SU-DHL-6 (cell line): ENCODE measurements around the gene GLIPR2.
"Not testable (repeated sequence)": the region's sequence is repeated elsewhere in the genome, so short reads cannot be mapped to it uniquely, and the experiment has no call there.

Source experiments
- EZH2phosphoT487 ChIP-seq: fragments of 200-600 bp; sonication (generic), shearing (Covaris generic); conservative IDR thresholded peaks from 2 replicates; pipeline ENCODE4 v1.6.1; 2018; ENCODE audit warnings: mild to moderate bottlenecking, antibody characterized with exemption, low read length, moderate library complexity, mixed read lengths
- TF ChIP-seq, protein P1 (sequence below): fragments of 200-600 bp; sonication (generic); IDR thresholded peaks from one replicate; pipeline ENCODE4 v1.5.1; 2017; ENCODE audit warnings: antibody characterized with exemption, mild to moderate bottlenecking, low read length, moderate library complexity; ENCODE audit not compliant: insufficient read depth, poor library complexity, severe bottlenecking

DNA sequence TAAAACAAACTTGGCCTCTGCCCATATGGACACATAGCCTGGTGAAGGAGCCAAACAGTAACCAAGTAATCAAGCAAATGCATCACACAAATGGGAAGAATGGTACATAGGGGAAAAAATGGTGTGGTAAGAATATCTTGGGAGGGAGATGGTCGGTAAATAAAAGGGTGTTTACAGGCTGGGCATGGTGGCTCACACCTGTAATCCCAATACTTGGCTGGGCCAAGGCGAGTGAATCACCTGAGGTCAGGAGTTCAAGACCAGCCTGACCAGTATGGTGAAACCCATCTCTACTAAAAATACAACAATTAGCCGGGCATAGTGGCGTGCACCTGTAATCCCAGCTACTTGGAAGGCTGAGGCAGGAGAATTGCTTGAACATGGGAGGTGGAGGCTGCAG, 23.0 kb downstream of the GLIPR2 start:
- TF ChIP-seq, protein P1, sequence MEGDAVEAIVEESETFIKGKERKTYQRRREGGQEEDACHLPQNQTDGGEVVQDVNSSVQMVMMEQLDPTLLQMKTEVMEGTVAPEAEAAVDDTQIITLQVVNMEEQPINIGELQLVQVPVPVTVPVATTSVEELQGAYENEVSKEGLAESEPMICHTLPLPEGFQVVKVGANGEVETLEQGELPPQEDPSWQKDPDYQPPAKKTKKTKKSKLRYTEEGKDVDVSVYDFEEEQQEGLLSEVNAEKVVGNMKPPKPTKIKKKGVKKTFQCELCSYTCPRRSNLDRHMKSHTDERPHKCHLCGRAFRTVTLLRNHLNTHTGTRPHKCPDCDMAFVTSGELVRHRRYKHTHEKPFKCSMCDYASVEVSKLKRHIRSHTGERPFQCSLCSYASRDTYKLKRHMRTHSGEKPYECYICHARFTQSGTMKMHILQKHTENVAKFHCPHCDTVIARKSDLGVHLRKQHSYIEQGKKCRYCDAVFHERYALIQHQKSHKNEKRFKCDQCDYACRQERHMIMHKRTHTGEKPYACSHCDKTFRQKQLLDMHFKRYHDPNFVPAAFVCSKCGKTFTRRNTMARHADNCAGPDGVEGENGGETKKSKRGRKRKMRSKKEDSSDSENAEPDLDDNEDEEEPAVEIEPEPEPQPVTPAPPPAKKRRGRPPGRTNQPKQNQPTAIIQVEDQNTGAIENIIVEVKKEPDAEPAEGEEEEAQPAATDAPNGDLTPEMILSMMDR = not testable (repeated sequence)
- not testable (repeated sequence) for TF ChIP-seq EZH2phosphoT487
